ENCODE data around the gene EVI5.

DNA sequence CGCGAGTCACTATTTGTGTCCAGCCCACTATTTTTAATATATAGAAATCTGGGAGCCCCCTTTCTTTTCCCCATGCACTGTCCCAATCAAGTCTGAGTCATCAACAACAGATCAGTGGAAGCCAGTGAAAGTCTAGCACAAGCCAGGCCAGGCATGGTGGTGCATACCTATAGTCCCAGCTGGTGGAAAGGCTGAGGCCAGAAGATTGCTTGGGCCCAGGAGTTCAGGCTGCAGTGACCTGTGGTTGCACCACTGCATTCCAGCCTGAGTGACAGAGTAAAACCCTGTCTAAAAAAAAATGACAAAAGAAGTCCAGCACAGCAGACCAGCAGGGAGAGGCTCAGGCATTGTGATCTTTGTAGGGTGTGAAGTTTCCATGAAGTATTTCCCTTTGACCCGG is 38.0 kb upstream of the EVI5 start:
- TF ChIP-seq, protein P1, sequence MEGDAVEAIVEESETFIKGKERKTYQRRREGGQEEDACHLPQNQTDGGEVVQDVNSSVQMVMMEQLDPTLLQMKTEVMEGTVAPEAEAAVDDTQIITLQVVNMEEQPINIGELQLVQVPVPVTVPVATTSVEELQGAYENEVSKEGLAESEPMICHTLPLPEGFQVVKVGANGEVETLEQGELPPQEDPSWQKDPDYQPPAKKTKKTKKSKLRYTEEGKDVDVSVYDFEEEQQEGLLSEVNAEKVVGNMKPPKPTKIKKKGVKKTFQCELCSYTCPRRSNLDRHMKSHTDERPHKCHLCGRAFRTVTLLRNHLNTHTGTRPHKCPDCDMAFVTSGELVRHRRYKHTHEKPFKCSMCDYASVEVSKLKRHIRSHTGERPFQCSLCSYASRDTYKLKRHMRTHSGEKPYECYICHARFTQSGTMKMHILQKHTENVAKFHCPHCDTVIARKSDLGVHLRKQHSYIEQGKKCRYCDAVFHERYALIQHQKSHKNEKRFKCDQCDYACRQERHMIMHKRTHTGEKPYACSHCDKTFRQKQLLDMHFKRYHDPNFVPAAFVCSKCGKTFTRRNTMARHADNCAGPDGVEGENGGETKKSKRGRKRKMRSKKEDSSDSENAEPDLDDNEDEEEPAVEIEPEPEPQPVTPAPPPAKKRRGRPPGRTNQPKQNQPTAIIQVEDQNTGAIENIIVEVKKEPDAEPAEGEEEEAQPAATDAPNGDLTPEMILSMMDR (IDR thresholded peaks at IDR 0.05; ENCODE audit: low read length): no peak
- no peak for TF ChIP-seq EZH2 (IDR thresholded peaks at IDR 0.05; ENCODE audit: borderline replicate concordance, low read length)

Data from OCI-LY1 (cell line).